Fibroblast of mammary gland (primary cell): ENCODE data around the gene KMT5B.
A peak's percentile ranks its signal among the peaks of the same experiment; 100 is the strongest.

Experiments
- DNase-seq: peaks from one replicate; pipeline ENCODE4 v3.0.0-alpha.2; 2010; ENCODE audit warnings: low read depth
- H3K4me3 ChIP-seq: 2 replicates; pipeline ENCODE4 v1.5.1; 2011; ENCODE audit warnings: low read depth, mild to moderate bottlenecking, low read length, moderate library complexity; ENCODE audit not compliant: control insufficient read depth
- TF ChIP-seq, protein P1 (sequence below): conservative IDR thresholded peaks from 2 replicates; pipeline ENCODE4 v1.5.1; 2011; ENCODE audit warnings: low read depth, low read length, inconsistent platforms; ENCODE audit not compliant: control insufficient read depth, insufficient read depth

Gene KMT5B

DNA sequence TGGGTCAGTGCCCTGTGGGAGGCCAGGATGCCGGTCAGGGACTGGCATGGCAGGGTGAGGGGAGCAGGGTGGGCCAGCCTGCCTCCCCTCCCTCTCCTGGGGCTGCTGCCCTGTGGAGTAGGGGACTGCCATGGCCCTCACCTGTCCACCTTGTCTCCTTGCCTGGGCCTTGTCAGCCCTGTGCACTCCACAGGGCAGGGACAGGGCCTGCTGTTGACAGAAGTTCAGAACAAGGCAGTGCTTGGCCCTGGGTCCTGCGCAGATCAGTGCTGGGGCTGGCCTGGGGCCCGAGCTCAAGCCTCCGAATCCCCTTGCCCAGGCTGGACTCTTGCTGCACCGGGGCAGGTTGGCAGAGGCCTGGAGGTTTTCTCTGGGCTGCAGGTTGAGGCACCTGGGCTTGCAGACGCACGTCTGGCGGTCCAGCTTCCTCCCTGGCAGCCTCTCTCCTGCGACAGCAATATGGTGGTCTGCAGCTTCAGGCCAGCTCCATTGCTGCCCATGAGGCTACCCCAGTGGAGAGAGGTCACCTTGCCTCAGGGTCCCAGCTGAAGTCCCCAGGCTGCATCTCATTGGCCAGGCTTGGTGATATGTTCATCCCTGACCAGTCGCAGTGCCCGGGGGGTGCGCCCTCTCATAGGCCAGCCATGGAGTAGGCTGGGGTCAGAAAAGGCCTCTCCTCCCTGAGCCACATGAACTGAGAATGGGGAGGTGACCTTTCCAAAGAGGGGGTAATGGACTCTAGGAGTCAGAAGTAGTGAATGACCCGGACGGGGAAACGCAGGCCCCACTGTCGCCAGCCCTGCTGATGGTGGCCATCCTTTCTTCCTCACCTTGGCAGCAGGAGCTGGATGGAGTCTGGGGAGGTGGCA lies 70.4 kb downstream of the KMT5B start:
- DNase-seq = no peak
- H3K4me3 ChIP-seq = no peak overlapping the region
- TF ChIP-seq, protein P1, sequence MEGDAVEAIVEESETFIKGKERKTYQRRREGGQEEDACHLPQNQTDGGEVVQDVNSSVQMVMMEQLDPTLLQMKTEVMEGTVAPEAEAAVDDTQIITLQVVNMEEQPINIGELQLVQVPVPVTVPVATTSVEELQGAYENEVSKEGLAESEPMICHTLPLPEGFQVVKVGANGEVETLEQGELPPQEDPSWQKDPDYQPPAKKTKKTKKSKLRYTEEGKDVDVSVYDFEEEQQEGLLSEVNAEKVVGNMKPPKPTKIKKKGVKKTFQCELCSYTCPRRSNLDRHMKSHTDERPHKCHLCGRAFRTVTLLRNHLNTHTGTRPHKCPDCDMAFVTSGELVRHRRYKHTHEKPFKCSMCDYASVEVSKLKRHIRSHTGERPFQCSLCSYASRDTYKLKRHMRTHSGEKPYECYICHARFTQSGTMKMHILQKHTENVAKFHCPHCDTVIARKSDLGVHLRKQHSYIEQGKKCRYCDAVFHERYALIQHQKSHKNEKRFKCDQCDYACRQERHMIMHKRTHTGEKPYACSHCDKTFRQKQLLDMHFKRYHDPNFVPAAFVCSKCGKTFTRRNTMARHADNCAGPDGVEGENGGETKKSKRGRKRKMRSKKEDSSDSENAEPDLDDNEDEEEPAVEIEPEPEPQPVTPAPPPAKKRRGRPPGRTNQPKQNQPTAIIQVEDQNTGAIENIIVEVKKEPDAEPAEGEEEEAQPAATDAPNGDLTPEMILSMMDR = no peak

DNA sequence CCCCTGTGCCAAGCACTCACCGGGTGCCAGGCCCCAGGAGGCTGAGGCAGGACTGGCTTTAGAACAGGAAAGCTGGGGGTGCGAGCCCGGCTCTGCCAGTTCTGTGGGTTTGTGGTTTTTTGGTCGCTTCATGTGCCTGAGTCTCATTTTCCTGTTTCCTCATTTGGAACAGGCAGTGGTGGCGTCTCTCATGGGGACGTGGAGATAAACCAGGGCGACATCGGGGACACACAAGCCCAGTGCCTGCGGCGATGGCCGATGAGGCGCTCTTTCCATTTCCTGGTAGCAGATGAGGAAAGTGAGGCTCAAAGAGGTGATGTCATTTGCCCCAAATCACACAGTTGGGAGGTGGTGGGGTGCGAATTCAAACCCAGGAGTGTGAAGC lies 71.1 kb downstream of the KMT5B start:
- TF ChIP-seq, protein P1 = no peak
- no peak for DNase-seq
- H3K4me3 ChIP-seq = no peak overlapping the region

DNA sequence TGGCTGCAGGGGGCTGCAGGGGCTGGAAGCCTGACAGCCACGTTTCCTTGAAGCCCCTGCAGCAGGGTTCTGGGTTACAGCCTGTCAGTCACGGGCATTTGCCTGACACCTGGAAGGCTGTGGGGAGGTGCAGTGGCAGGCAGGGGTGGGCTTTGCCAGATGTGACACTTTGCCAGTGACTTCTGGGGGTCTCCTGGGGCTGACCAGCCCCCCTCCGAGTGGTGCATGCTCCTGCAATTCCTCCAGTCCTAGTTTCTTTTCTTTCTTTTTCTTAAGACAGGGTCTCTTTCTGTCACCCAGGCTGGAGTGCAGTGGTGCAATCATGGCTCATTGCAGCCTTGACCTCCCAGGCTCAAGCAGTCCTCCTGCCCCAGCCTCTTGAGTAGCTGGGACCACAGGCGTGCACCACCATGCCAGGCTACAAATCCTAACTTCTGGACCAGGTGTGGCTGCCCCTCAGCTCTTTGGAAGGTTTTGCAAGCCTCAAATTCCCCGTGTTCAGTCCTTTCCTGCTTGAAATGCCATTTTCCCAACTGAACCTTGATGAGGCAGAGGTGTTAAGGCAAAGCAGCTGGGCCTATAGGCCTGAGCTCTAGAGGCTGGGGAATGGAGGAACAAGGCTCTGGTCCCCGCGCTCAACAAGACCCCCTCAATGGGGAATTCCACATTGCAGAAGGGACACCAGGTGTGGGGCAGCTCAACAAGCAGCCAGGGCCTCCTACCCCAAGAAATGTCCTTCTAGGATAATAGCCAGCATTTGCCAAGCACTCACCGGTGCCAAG lies 71.7 kb downstream of the KMT5B start:
- no peak for DNase-seq
- no peak overlapping the region for H3K4me3 ChIP-seq
- TF ChIP-seq, protein P1 = no peak

DNA sequence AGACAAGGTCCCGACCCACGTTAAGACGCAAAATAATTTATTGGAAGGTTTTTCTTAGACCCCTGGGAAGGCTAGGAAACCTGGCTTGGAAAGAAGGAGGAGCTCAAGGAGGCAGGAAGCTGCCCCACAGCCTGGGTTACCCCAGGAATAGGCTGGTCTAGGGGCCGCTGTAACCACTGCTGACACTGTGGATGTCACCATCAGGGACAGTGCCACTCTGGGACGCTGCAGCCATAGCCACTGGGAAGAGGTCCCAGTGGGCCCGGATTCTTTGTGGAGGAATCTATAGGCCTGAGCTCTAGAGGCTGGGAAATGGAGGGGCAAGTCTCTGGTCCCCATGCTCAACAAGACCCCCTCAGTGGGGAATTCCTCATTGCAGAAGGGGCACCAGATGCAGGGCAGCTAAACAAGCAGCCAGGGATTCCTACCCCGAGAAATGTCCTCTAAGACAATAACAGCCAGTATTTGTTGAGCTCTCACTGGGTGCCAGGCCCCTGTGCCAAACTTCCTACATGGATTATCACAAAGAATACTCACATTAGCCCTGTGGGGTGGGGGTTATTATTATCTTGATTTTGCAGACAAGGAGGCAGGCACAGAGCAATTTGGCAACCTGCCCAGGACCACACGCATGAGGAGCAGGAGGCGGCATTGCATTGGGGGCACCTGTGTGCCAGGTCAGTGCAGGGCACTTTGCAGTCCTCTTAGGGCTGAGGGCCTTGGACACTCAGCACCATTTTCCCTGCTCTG lies 72.4 kb downstream of the KMT5B start:
- no peak for DNase-seq
- TF ChIP-seq, protein P1 = no peak
- no peak overlapping the region for H3K4me3 ChIP-seq

DNA sequence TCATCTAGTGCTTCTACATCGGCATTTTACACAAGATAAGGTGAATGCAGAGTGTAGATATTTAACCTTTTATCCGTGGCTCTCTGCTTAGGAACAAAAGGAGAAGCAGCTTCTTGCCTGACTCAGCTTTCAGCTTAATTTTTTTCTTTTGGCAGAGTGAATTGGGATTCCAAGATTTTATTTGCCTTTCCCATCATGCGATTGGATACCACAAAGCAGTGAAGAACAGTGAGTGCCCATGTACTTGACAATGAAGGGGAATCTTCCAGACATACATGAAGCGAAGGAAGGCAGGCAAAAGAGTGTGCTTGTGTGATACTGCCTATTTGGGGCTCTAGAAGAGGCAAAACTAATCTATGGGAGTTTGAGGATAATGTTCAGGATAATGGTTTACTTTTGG lies 74.9 kb downstream of the KMT5B start:
- H3K4me3 ChIP-seq = no peak overlapping the region
- no peak for DNase-seq
- TF ChIP-seq, protein P1 = no peak

DNA sequence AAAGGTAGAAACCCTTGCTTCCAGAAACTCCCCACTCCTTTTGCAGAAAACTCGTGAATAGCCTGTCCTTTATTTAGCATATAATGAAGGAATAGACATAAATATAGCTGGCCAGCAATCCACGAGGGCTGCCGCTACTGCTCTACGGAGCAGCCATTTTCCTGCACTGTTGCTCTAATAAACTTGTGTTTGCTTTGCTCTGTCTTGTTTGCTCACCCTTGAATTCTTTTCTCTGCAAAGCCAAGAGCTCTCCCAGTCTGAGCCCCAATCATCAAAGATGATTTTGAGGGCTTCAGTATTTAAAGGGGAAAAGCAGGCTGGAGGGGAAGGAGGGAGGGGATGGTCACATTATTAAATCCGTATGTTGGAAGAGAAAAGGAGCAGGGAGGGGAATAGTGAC lies 75.3 kb downstream of the KMT5B start:
- peak overlapping the region; percentile 12 for H3K4me3 ChIP-seq
- no peak for DNase-seq

More for the DNA sequence above, 75.3 kb downstream of the KMT5B start:
- TF ChIP-seq, protein P1 = no peak
